Activated CD8-positive, alpha-beta memory T cell treated with anti-CD3 and anti-CD28 coated beads, Interleukin-2, amount 10 ng/mL, durations not matched to agents 7 days and 5 days (primary cell): ENCODE measurements around the gene ERCC5. TPM values are rescaled to one million over a fixed set of nuclear protein-coding genes. Genes with fewer than 3 reads are reported as not detected.

ENCODE experiments used
- total RNA-seq, 2 experiments: library from RNA; stranded (reverse); gene quantifications; one replicate each; pipeline ENCODE4 v1.2.3, GENCODE V29; 2021

Gene ERCC5
- total RNA-seq, 2 experiments from 2014 or later, result 75.8 to 76.1 TPM

Other genes starting within 250 kb of the ERCC5 start
- 10 to 100 TPM; 74.8 to 95.7 TPM for gene TPP2, start 249.0 kb upstream of the ERCC5 start, total RNA-seq
- not detected for gene METTL21C, start 151.0 kb upstream of the ERCC5 start, total RNA-seq
- 10 to 100 TPM; 32.4 to 69.5 TPM for gene TEX30, start 72.2 kb upstream of the ERCC5 start, total RNA-seq
- gene POGLUT2, start 47.1 kb upstream of the ERCC5 start, total RNA-seq, result 10 to 100 TPM; 11.1 to 21.6 TPM
- gene BIVM, start 46.9 kb upstream of the ERCC5 start, total RNA-seq, result 10 to 100 TPM; 29.3 to 42.3 TPM
- not detected for gene SLC10A2, start 220.4 kb downstream of the ERCC5 start, total RNA-seq